Stomach (tissue), 9 donors: Measurements from ENCODE around the gene TRIML1. TPM values are rescaled to one million over a fixed set of nuclear protein-coding genes. Genes with fewer than 3 reads are reported as not detected.
A peak's percentile ranks its signal among the peaks of the same experiment; 100 is the strongest.

Experiments
- DNase-seq, 2 donors: peaks; one replicate each; pipeline versions ENCODE4 v3.0.0 to v3.0.0-alpha.2; 2013 to 2019
- H3K27ac ChIP-seq, 5 donors: fragments of 200-600 bp in 4 of 5; sonication (generic) in 4 of 5; one replicate each; pipeline ENCODE4 v1.5.1; 2013 to 2019; ENCODE audit warnings: mild to moderate bottlenecking in 1 of 5, moderate library complexity in 1 of 5
- H3K27me3 ChIP-seq, 3 donors: fragments of 200-600 bp; sonication (generic); one replicate each; pipeline ENCODE4 v1.5.1; 2017 to 2019; ENCODE audit warnings: mixed run types in 1 of 3
- H3K36me3 ChIP-seq, 4 donors: fragments of 200-600 bp; sonication (generic); 1 replicate in 3 of 4; 2 replicates in 1 of 4; pipeline ENCODE4 v1.5.1; 2016 to 2019
- H3K4me1 ChIP-seq, 4 donors: fragments of 200-600 bp; sonication (generic); one replicate each; pipeline ENCODE4 v1.5.1; 2016 to 2019
- H3K4me3 ChIP-seq, 4 donors: fragments of 200-600 bp; sonication (generic) in 3 of 4; one replicate each; pipeline ENCODE4 v1.5.1; 2016 to 2019; ENCODE audit warnings: mild to moderate bottlenecking in 1 of 4
- H3K9me3 ChIP-seq, 4 donors: fragments of 200-600 bp; sonication (generic); one replicate each; pipeline ENCODE4 v1.5.1; 2016 to 2019
- CTCF ChIP-seq, 7 experiments: fragments of 450-650 bp in 4 of 7; fragments of 200-600 bp in 3 of 7; sonication (generic) in 3 of 7; IDR thresholded peaks; one replicate each; pipeline ENCODE4 v1.5.1; 2016 to 2019; ENCODE audit warnings: antibody characterized with exemption in 7 of 7, control low read depth in 2 of 7, mild to moderate bottlenecking in 1 of 7
- EP300 ChIP-seq: sonication (generic); formaldehyde crosslinking; IDR thresholded peaks from one replicate; pipeline ENCODE4 v1.6.1; 2017; ENCODE audit warnings: antibody characterized with exemption
- POLR2A ChIP-seq, 4 donors: fragments of 450-650 bp; IDR thresholded peaks; one replicate each; pipeline ENCODE4 v1.6.1; 2016; ENCODE audit warnings: antibody characterized with exemption in 4 of 4, control low read depth in 2 of 4, mild to moderate bottlenecking in 1 of 4, moderate library complexity in 1 of 4
- POLR2AphosphoS5 ChIP-seq, 3 donors: sonication (generic); formaldehyde crosslinking; IDR thresholded peaks; one replicate each; pipeline ENCODE4 v1.6.1; 2016; ENCODE audit warnings: antibody characterized with exemption in 3 of 3
- WGBS, 5 donors: extraction: QIAGEN DNeasy Blood & Tissue Kit in 3 of 5; methylation state at CpG; one replicate each; pipeline versions ENCODE4 v1.1.5 to v1.1.7; 2013 to 2018; 5-methylcytosine and 5-hydroxymethylcytosine counted together
- intact Hi-C: fragments of 100-400 bp; cut with DNase I; formaldehyde crosslinking; loops from one replicate; pipeline ENCODE4 v1.15.1; 2023; ENCODE audit warnings: low total_unique reads
- polyA plus RNA-seq, 3 donors: library from polyadenylated mRNA; stranded (reverse); fragments of 200-250 nt; gene quantifications; one replicate each; pipeline ENCODE4 v1.2.3, GENCODE V29; 2013
- small RNA-seq, 4 donors: library from RNA; depleted of rRNA; stranded (forward); fragments of <200 nt; gene quantifications; one replicate each; pipeline ENCODE3, GENCODE V24; 2016
- total RNA-seq, 5 donors: library from RNA; depleted of rRNA; stranded (reverse); fragments of >200 nt; gene quantifications; one replicate each; pipeline versions ENCODE4 v1.1.0 to v1.2.3, GENCODE V29; 2014 to 2016
- donor health status: healthy with polysubstance abuse.
- donor health status: Bipolar disorder and iron deficiency.
- donor health status: healthy.

The TRIML1 gene
- total and polyA plus RNA-seq, 8 donors = not detected

GRCh38 chr4:188195389-188195985 lies 56.2 kb downstream of the TRIML1 start:
- H3K9me3 ChIP-seq = peaks cover 0 to 7% (median 2%) of the 10 kb centered on the region in 4 donors

GRCh38 chr4:188196134-188196735 lies 57.0 kb downstream of the TRIML1 start:
- peak in 1 of 2 donors; percentile 50 for DNase-seq
- 21 to 39% (median 25%) methylated on average over 13 of the region's 13 CpGs for whole genome bisulfite sequencing, 5 donors
- Histone ChIP-seq H3K4me3 (no peak overlapping the region), H3K9me3 (peaks cover 0 to 7% (median 2%) of the 10 kb centered on the region in 4 donors), H3K27ac (no peak overlapping the region), H3K4me1 (peaks cover 0 to 6% (median 0%) of the 10 kb centered on the region in 4 donors), H3K27me3 (no peaks in the 10 kb centered on the region), H3K36me3 (no peaks in the 10 kb centered on the region)
- no peak for TF ChIP-seq POLR2A (IDR thresholded peaks at IDR 0.05)
- no peak for TF ChIP-seq CTCF (IDR thresholded peaks at IDR 0.05)
- TF ChIP-seq EP300 = no peak
- no peak for TF ChIP-seq POLR2AphosphoS5 (IDR thresholded peaks at IDR 0.05)
- intact Hi-C loops = no loop called here

More at GRCh38 chr4:188195389-188195985, 56.2 kb downstream of the TRIML1 start:
- DNase-seq = peak in 1 of 2 donors; percentile 19
- no peaks in the 10 kb centered on the region for H3K36me3 ChIP-seq
- no peak overlapping the region for H3K27ac ChIP-seq
- H3K27me3 ChIP-seq = no peaks in the 10 kb centered on the region
- intact Hi-C loops = no loop called here
- H3K4me3 ChIP-seq = no peak overlapping the region
- no peak for TF ChIP-seq POLR2A (IDR thresholded peaks at IDR 0.05)
- no peak for TF ChIP-seq EP300
- no peak for TF ChIP-seq POLR2AphosphoS5 (IDR thresholded peaks at IDR 0.05)
- no peak for TF ChIP-seq CTCF (IDR thresholded peaks at IDR 0.05)
- 37 to 55% (median 43%) methylated on average over 8 of the region's 8 CpGs for WGBS, 5 donors
- H3K4me1 ChIP-seq = peaks cover 0 to 6% (median 0%) of the 10 kb centered on the region in 4 donors

Small RNA genes within 50 kb of the gene (small RNA-seq; reads per million reads assigned to genes)
- 0 reads per million in 4 donors for gene RNU6-173P

Other genes starting within 250 kb of the TRIML1 start
- under 1 TPM in 1 of 5 donors, not detected in 4; 0.37 TPM for gene ZFP42, start 143.7 kb upstream of the TRIML1 start, total RNA-seq
- gene ZFP42, start 143.7 kb upstream of the TRIML1 start, polyA plus RNA-seq = not detected
- gene TRIML2, start 29.8 kb upstream of the TRIML1 start, total RNA-seq = not detected
- gene TRIML2, start 29.8 kb upstream of the TRIML1 start, polyA plus RNA-seq = not detected